ENCODE measurements around the gene SHROOM4. TPM values are rescaled to one million over a fixed set of nuclear protein-coding genes. Genes with fewer than 3 reads are reported as not detected.

The SHROOM4 gene
- total and polyA plus RNA-seq, 7 donors, result 1.8 to 11.2 (median 5.1) TPM

- Histone ChIP-seq H3K27ac (no peak overlapping the region), H3K27me3 (ENCODE audit: insufficient read depth in 3 of 3, low read length in 2 of 3) (peaks cover 0 to 3% (median 0%) of the 10 kb centered on the region in 3 donors), H3K36me3 (ENCODE audit: insufficient read depth in 1 of 2, low read depth in 1 of 2) (no peaks in the 10 kb centered on the region), H3K4me3 (no peak overlapping the region), H3K9me3 (no peaks in the 10 kb centered on the region), H3K4me1 (no peaks in the 10 kb centered on the region)
- DNase-seq (no peak), ATAC-seq (no peak)
- intact Hi-C loops (cut with DNase I), result no loop called here
- no peak for TF ChIP-seq CTCF (IDR thresholded peaks at IDR 0.05)
- WGBS, 3 donors, result 88 to 98% (median 92%) methylated on average over 4 of the region's 4 CpGs
These were observed 97.3 kb downstream of the SHROOM4 start for GRCh38 chrX:50716706-50717105.

- Histone ChIP-seq H3K27me3 (ENCODE audit: insufficient read depth in 3 of 3, low read length in 2 of 3) (peaks cover 0 to 17% (median 0%) of the 10 kb centered on the region in 3 donors), H3K9me3 (no peaks in the 10 kb centered on the region), H3K4me3 (no peak overlapping the region), H3K4me1 (no peaks in the 10 kb centered on the region), H3K36me3 (ENCODE audit: insufficient read depth in 1 of 2, low read depth in 1 of 2) (no peaks in the 10 kb centered on the region), H3K27ac (no peak overlapping the region)
- no peak for DNase-seq
- ATAC-seq, result no peak
- WGBS, 3 donors, result 55 to 84% (median 71%) methylated on average over 6 of the region's 6 CpGs
- intact Hi-C loops (cut with DNase I), result no loop called here
- TF ChIP-seq CTCF (IDR thresholded peaks at IDR 0.05), result no peak
These were observed 101.2 kb downstream of the SHROOM4 start for GRCh38 chrX:50712777-50713176.

- ATAC-seq, result no peak
- H3K27ac ChIP-seq, result no peak overlapping the region
- H3K27me3 ChIP-seq (ENCODE audit: insufficient read depth in 3 of 3, low read length in 2 of 3), result peaks cover 0 to 17% (median 0%) of the 10 kb centered on the region in 3 donors
- H3K4me1 ChIP-seq, result no peaks in the 10 kb centered on the region
- intact Hi-C loops (cut with DNase I), result no loop called here
- no peak overlapping the region for H3K4me3 ChIP-seq
- H3K9me3 ChIP-seq, result no peaks in the 10 kb centered on the region
- no peak for TF ChIP-seq CTCF (IDR thresholded peaks at IDR 0.05)
- no peak for DNase-seq
- no peaks in the 10 kb centered on the region for H3K36me3 ChIP-seq (ENCODE audit: insufficient read depth in 1 of 2, low read depth in 1 of 2)
- 21 to 31% (median 22%) methylated on average over 1 of the region's 1 CpG for WGBS, 3 donors
These were observed 102.1 kb downstream of the SHROOM4 start for GRCh38 chrX:50711907-50712306.

- Histone ChIP-seq H3K4me1 (no peaks in the 10 kb centered on the region), H3K27ac (no peak overlapping the region), H3K27me3 (ENCODE audit: insufficient read depth in 3 of 3, low read length in 2 of 3) (peaks cover 0 to 32% (median 0%) of the 10 kb centered on the region in 3 donors), H3K4me3 (no peak overlapping the region), H3K9me3 (no peaks in the 10 kb centered on the region), H3K36me3 (ENCODE audit: insufficient read depth in 1 of 2, low read depth in 1 of 2) (no peaks in the 10 kb centered on the region)
- intact Hi-C loops (cut with DNase I), result no loop called here
- WGBS, 3 donors, result 46 to 65% (median 60%) methylated on average over 8 of the region's 8 CpGs
- no peak for TF ChIP-seq CTCF (IDR thresholded peaks at IDR 0.05)
- ATAC-seq, result no peak
- no peak for DNase-seq
These were observed 105.9 kb downstream of the SHROOM4 start for GRCh38 chrX:50707955-50708699.

- ATAC-seq, result no peak
- TF ChIP-seq CTCF (IDR thresholded peaks at IDR 0.05), result no peak
- no peak for DNase-seq
- Histone ChIP-seq H3K4me3 (no peak overlapping the region), H3K4me1 (no peaks in the 10 kb centered on the region), H3K36me3 (ENCODE audit: insufficient read depth in 1 of 2, low read depth in 1 of 2) (no peaks in the 10 kb centered on the region), H3K9me3 (no peaks in the 10 kb centered on the region), H3K27ac (no peak overlapping the region), H3K27me3 (ENCODE audit: insufficient read depth in 3 of 3, low read length in 2 of 3) (peaks cover 0 to 32% (median 0%) of the 10 kb centered on the region in 3 donors)
- intact Hi-C loops (cut with DNase I), result no loop called here
- 20 to 44% (median 35%) methylated on average over 2 of the region's 2 CpGs for WGBS, 3 donors
These were observed 106.6 kb downstream of the SHROOM4 start for GRCh38 chrX:50707405-50707804.

Measured in psoas muscle (tissue), 8 donors.